GM12878 (cell line): ENCODE data around the gene BAZ2A. TPM values are rescaled to one million over a fixed set of nuclear protein-coding genes. Genes with fewer than 3 reads are reported as not detected.
A peak's percentile ranks its signal among the peaks of the same experiment; 100 is the strongest.

Source experiments
- ATAC-seq: fragments of 200-7000 bp; cut with Tn5 transposase; 3 replicates; pipeline ENCODE4 v1.9.1; 2020; ENCODE audit warnings: mild to moderate bottlenecking, moderate library complexity
- BruUV-seq: library from RNA; stranded (reverse); fragments of 400-500 nt; replicated peaks from 2 replicates; lab custom pipeline; 2021; lab: Mats Ljungman, UMichigan
- CTCF ChIA-PET: fragments of 300-600 bp; sonication (Branson Sonifier 250); formaldehyde crosslinking; extraction: SDS; loops from one replicate; lab custom pipeline; 2021; ENCODE audit warnings: inconsistent platforms; lab: Yijun Ruan, JAX
- POLR2A ChIA-PET: fragments of 350-600 bp; formaldehyde crosslinking; extraction: SDS; loops from one replicate; lab custom pipeline; 2021; ENCODE audit warnings: inconsistent platforms; lab: Charles Lee
- RAD21 ChIA-PET: fragments of 300-600 bp; sonication (Branson Sonifier 250); formaldehyde crosslinking; loops from one replicate; lab custom pipeline; 2023; ENCODE audit warnings: antibody characterized with exemption; ENCODE audit not compliant: unreplicated experiment; lab: Charles Lee
- SMC1A ChIA-PET: fragments of 300-600 bp; sonication (Branson Sonifier 250); formaldehyde crosslinking; loops from one replicate; lab custom pipeline; 2023; ENCODE audit not compliant: unreplicated experiment, uncharacterized antibody; lab: Charles Lee
- DNase-seq: peaks from one replicate; pipeline ENCODE4 v3.0.0-alpha.2; 2011; ENCODE audit warnings: low read depth, low spot score
- FAIRE-seq: peaks from 3 replicates; lab custom pipeline; 2011; peaks lifted over from hg19 to GRCh38; lab: Jason Lieb, UNC
- H2AFZ ChIP-seq: 2 replicates; pipeline ENCODE4 v1.6.0; 2011; ENCODE audit warnings: low read depth, low read length, control low read depth; ENCODE audit not compliant: control insufficient read depth
- H3K27ac ChIP-seq: 2 replicates; pipeline ENCODE4 v1.5.1; 2011; ENCODE audit warnings: control low read depth; ENCODE audit not compliant: control insufficient read depth, insufficient read depth
- H3K27me3 ChIP-seq, 2 experiments: replicated peaks in 1 of 2; 2 replicates each; pipeline versions ENCODE4 v1.6.0 to v1.6.1; 2011; ENCODE audit warnings: low read length in 1 of 2; ENCODE audit not compliant: control insufficient read depth in 2 of 2, insufficient read depth in 2 of 2
- H3K36me3 ChIP-seq, 2 experiments: 2 replicates each; pipeline ENCODE4 v1.5.1; 2011; ENCODE audit warnings: low read length in 1 of 2; ENCODE audit not compliant: control insufficient read depth in 2 of 2, insufficient read depth in 2 of 2
- H3K4me1 ChIP-seq: 2 replicates; pipeline ENCODE4 v1.6.1; 2011; ENCODE audit warnings: mild to moderate bottlenecking, low read length, moderate library complexity, mixed read lengths; ENCODE audit not compliant: control insufficient read depth, insufficient read depth
- H3K4me2 ChIP-seq: 2 replicates; pipeline ENCODE4 v1.6.0; 2011; ENCODE audit warnings: control low read depth; ENCODE audit not compliant: control insufficient read depth, insufficient read depth
- H3K4me3 ChIP-seq: fragments of 200-600 bp; sonication (generic); 2 replicates; pipeline ENCODE4 v1.5.1; 2016
- H3K79me2 ChIP-seq: 2 replicates; pipeline ENCODE4 v1.6.0; 2011; ENCODE audit warnings: low read length; ENCODE audit not compliant: control insufficient read depth, insufficient read depth
- H3K9ac ChIP-seq: 2 replicates; pipeline ENCODE4 v1.8.0; 2011; ENCODE audit warnings: low read length, control low read depth, mixed read lengths; ENCODE audit not compliant: control insufficient read depth, insufficient read depth
- H3K9me3 ChIP-seq: replicated peaks from 3 replicates; pipeline ENCODE4 v1.5.1; 2011; ENCODE audit warnings: mild to moderate bottlenecking, low read length; ENCODE audit not compliant: control insufficient read depth, insufficient read depth
- H4K20me1 ChIP-seq: 2 replicates; pipeline ENCODE4 v1.6.0; 2011; ENCODE audit not compliant: control insufficient read depth, insufficient read depth
- FOS ChIP-seq: IDR thresholded peaks from 3 replicates; pipeline ENCODE4 v1.6.1; 2011; ENCODE audit warnings: borderline replicate concordance; ENCODE audit not compliant: insufficient read length; ENCODE audit errors: extremely low read depth
- MAX ChIP-seq: IDR thresholded peaks from 2 replicates; pipeline ENCODE4 v1.6.1; 2012; ENCODE audit warnings: low read depth, low read length, improper control_type of control experiment
- NFYB ChIP-seq: IDR thresholded peaks from 2 replicates; pipeline ENCODE4 v1.6.1; 2011; ENCODE audit warnings: low read depth, mild to moderate bottlenecking, low read length, improper control_type of control experiment, moderate library complexity; ENCODE audit not compliant: insufficient read depth
- POLR2A ChIP-seq: IDR thresholded peaks from 2 replicates; pipeline ENCODE4 v1.6.1; 2011; ENCODE audit warnings: low read depth, mild to moderate bottlenecking, low read length
- SMAD5 ChIP-seq: IDR thresholded peaks from 2 replicates; pipeline ENCODE4 v1.6.1; 2016; ENCODE audit warnings: antibody characterized with exemption, low read depth
- TAF1 ChIP-seq: IDR thresholded peaks from 2 replicates; pipeline ENCODE4 v1.6.1; 2011; ENCODE audit warnings: mild to moderate bottlenecking, low read depth, low read length, borderline replicate concordance
- ZBTB33 ChIP-seq: fragments of 450-650 bp; IDR thresholded peaks from 2 replicates; pipeline ENCODE4 v1.6.1; 2017; ENCODE audit warnings: mild to moderate bottlenecking
- WGBS: methylation state at CpG from one replicate; pipeline ENCODE4 v1.1.6; 2016; ENCODE audit warnings: low lambda C conversion rate; ENCODE audit not compliant: insufficient replicate concordance, insufficient coverage; ENCODE audit errors: missing lambda C conversion rate; 5-methylcytosine and 5-hydroxymethylcytosine counted together
- in situ Hi-C: fragments of 300-500 bp; cut with MboI; formaldehyde crosslinking; loops from 9 replicates; pipeline ENCODE4 v1.14.3; 2018; ENCODE audit warnings: mixed read lengths
- intact Hi-C: fragments of 100-400 bp; cut with micrococcal nuclease; formaldehyde crosslinking; loops from one replicate; pipeline ENCODE4 v1.14.2; 2022; ENCODE audit not compliant: unreplicated experiment
- polyA plus RNA-seq, 11 experiments: library from polyadenylated mRNA; depleted of rRNA in 4 of 11; unstranded in 6 of 11; stranded (reverse) in 5 of 11; fragments of >200 nt; fragmentation: Nextera tagmentation in 4 of 11; fragmentation: Illumina TruSeq in 1 of 11; extraction: Ambion mirVana in 4 of 11; extraction: Trizol in 1 of 11; gene quantifications; 1 replicate in 1 of 11; 2 replicates in 10 of 11; pipeline versions ENCODE4 v1.2.1 to v1.2.3, GENCODE V29; 2011 to 2016; ENCODE audit warnings: inconsistent platforms in 2 of 11, missing spikeins in 2 of 11, low read depth in 1 of 11
- total RNA-seq, 4 experiments: library from RNA; depleted of rRNA in 3 of 4; stranded (reverse); fragments of >200 nt in 3 of 4; fragmentation: Illumina TruSeq in 1 of 4; extraction: Trizol in 1 of 4; gene quantifications; 2 replicates each; pipeline versions ENCODE4 v1.2.1 to v1.2.3, GENCODE V29; 2013 to 2021
- TF ChIP-seq, protein P1 (sequence below), 3 experiments: IDR thresholded peaks in 2 of 3; conservative IDR thresholded peaks in 1 of 3; 2 replicates each; pipeline ENCODE4 v1.5.1; 2011; ENCODE audit warnings: low read depth in 3 of 3, low read length in 3 of 3, mild to moderate bottlenecking in 3 of 3, control low read depth in 2 of 3, moderate library complexity in 2 of 3, inconsistent platforms in 1 of 3, mixed read lengths in 1 of 3; ENCODE audit not compliant: control insufficient read depth in 2 of 3, insufficient read depth in 1 of 3; ENCODE audit errors: extremely low read depth in 1 of 3
- TF ChIP-seq, protein P2 (sequence below): fragments of 450-650 bp; IDR thresholded peaks from 2 replicates; pipeline ENCODE4 v1.6.1; 2017; ENCODE audit warnings: mild to moderate bottlenecking, moderate library complexity

The BAZ2A gene
- total and polyA plus RNA-seq, 10 of the 15 experiments (the other 5 are each of a cell fraction or from before 2014, with no cell fraction given): 4.8 to 90.2 (median 29.9) TPM

DNA sequence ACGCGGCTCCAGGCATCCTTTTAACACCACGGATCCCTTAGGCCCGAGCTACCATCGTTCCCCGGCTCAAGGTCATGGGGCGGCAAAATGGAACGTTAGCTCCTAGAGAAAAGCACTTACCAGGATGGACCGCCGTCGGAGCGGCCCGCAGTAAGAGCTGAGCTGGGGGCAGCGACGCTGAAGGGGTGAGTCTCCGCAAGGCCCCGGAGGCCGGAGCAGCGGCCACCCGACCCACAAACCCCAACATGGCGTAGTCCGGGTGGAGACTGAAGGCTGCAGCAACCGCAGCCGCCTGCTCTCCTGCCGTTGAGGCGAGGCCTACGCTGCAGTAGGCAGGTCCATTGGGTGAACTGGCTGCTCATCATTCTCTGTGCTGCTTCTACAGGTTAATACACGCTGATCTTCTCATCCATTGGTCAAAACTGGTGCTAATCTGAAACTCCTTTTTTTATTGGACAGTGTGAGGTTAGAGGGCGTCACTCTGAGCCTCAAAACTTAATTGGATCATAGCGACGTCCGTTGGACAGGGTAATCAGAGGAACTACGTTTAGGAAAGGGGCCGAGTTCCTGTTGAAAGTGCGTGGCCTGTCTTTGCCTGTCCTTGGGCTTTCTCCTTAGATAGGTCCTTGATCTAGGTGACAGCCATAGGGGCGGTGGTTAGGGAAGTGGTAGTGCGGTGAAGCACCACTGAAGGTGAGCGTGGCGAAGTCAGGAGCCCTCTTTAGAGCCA, 15.8 kb upstream of the BAZ2A start, which contains the start of gene ATP5F1B:
TSS of gene ATP5F1B (minus strand) at position 268 of the 730 bp plus-strand sequence. CDS start at position 247, 21 bp downstream.
- H3K27me3 ChIP-seq: no peaks in the 10 kb centered on the region
- FAIRE-seq (peak; percentile 100), DNase-seq (peak; percentile 100), ATAC-seq (peak; percentile 98)
- no TSS peak for BruUV-seq
- H3K36me3 ChIP-seq: peaks cover 10 to 23% of the 10 kb centered on the region in 2 experiments
- H3K4me2 ChIP-seq: peak within 1 kb of the TSS; percentile 90
- H3K9me3 ChIP-seq: no peaks in the 10 kb centered on the region
- RAD21 ChIA-PET: interaction anchor here (1.0 to 3.0 kb wide), 7 partner anchors 9 to 598 kb away, joined by 3 to 15 read pairs (median 7); partner anchors contain the start of genes BAZ2A and PTGES3
- intact Hi-C loops: loop anchor here (10.0 kb wide), 1 partner anchor 521 kb away; the partner anchor contains the start of gene ESYT1
- no peaks in the 10 kb centered on the region for H3K4me1 ChIP-seq
- H4K20me1 ChIP-seq: no peaks in the 10 kb centered on the region
- peak within 1 kb of the TSS; percentile 89 for H3K27ac ChIP-seq
- in situ Hi-C loops: no loop called here
- WGBS: 1% methylated on average over 39 of the region's 39 CpGs
- peak within 1 kb of the TSS; percentile 73 for H2AFZ ChIP-seq
- peak within 1 kb of the TSS; percentile 89 for H3K9ac ChIP-seq
- SMC1A ChIA-PET: interaction anchor here (0.8 to 4.4 kb wide), 8 partner anchors 11 to 95 kb away, joined by 3 to 43 read pairs (median 6); partner anchors contain the start of gene BAZ2A
- H3K4me3 ChIP-seq: peak within 1 kb of the TSS; percentile 94
- peaks cover 51% of the 10 kb centered on the region for H3K79me2 ChIP-seq
- POLR2A ChIA-PET: interaction anchor here (0.5 to 4.1 kb wide), 20 partner anchors 10 to 567 kb away, joined by 3 to 57 read pairs (median 7); partner anchors contain the start of genes NACA, PTGES3, STAT2 and ZC3H10
- CTCF ChIA-PET: interaction anchor here (0.6 to 2.7 kb wide), 10 partner anchors 10 to 639 kb away, joined by 3 to 23 read pairs (median 3); partner anchors contain the start of gene STAT6
- TF ChIP-seq MAX (peak; percentile 56), NFYB (peak; percentile 90), SMAD5 (peak; percentile 97), ZBTB33 (peak; percentile 52; the same call in 1 of the 2 replicates), FOS (peak; percentile 100), TAF1 (peak; percentile 97), POLR2A (peak; percentile 100)
- TF ChIP-seq, protein P1, sequence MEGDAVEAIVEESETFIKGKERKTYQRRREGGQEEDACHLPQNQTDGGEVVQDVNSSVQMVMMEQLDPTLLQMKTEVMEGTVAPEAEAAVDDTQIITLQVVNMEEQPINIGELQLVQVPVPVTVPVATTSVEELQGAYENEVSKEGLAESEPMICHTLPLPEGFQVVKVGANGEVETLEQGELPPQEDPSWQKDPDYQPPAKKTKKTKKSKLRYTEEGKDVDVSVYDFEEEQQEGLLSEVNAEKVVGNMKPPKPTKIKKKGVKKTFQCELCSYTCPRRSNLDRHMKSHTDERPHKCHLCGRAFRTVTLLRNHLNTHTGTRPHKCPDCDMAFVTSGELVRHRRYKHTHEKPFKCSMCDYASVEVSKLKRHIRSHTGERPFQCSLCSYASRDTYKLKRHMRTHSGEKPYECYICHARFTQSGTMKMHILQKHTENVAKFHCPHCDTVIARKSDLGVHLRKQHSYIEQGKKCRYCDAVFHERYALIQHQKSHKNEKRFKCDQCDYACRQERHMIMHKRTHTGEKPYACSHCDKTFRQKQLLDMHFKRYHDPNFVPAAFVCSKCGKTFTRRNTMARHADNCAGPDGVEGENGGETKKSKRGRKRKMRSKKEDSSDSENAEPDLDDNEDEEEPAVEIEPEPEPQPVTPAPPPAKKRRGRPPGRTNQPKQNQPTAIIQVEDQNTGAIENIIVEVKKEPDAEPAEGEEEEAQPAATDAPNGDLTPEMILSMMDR (IDR thresholded peaks at IDR 0.05 in 2 of 3, conservative IDR thresholded peaks at IDR 0.05 in 1 of 3; ENCODE audit: control insufficient read depth in 2 of 3, extremely low read depth in 1 of 3, insufficient read depth in 1 of 3, low read depth in 3 of 3, low read length in 3 of 3): no peak
- TF ChIP-seq, protein P2, sequence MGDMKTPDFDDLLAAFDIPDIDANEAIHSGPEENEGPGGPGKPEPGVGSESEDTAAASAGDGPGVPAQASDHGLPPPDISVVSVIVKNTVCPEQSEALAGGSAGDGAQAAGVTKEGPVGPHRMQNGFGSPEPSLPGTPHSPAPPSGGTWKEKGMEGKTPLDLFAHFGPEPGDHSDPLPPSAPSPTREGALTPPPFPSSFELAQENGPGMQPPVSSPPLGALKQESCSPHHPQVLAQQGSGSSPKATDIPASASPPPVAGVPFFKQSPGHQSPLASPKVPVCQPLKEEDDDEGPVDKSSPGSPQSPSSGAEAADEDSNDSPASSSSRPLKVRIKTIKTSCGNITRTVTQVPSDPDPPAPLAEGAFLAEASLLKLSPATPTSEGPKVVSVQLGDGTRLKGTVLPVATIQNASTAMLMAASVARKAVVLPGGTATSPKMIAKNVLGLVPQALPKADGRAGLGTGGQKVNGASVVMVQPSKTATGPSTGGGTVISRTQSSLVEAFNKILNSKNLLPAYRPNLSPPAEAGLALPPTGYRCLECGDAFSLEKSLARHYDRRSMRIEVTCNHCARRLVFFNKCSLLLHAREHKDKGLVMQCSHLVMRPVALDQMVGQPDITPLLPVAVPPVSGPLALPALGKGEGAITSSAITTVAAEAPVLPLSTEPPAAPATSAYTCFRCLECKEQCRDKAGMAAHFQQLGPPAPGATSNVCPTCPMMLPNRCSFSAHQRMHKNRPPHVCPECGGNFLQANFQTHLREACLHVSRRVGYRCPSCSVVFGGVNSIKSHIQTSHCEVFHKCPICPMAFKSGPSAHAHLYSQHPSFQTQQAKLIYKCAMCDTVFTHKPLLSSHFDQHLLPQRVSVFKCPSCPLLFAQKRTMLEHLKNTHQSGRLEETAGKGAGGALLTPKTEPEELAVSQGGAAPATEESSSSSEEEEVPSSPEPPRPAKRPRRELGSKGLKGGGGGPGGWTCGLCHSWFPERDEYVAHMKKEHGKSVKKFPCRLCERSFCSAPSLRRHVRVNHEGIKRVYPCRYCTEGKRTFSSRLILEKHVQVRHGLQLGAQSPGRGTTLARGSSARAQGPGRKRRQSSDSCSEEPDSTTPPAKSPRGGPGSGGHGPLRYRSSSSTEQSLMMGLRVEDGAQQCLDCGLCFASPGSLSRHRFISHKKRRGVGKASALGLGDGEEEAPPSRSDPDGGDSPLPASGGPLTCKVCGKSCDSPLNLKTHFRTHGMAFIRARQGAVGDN: peak; percentile 56
